Measurements from ENCODE around the gene SIK2.

SIK2 gene

DNA sequence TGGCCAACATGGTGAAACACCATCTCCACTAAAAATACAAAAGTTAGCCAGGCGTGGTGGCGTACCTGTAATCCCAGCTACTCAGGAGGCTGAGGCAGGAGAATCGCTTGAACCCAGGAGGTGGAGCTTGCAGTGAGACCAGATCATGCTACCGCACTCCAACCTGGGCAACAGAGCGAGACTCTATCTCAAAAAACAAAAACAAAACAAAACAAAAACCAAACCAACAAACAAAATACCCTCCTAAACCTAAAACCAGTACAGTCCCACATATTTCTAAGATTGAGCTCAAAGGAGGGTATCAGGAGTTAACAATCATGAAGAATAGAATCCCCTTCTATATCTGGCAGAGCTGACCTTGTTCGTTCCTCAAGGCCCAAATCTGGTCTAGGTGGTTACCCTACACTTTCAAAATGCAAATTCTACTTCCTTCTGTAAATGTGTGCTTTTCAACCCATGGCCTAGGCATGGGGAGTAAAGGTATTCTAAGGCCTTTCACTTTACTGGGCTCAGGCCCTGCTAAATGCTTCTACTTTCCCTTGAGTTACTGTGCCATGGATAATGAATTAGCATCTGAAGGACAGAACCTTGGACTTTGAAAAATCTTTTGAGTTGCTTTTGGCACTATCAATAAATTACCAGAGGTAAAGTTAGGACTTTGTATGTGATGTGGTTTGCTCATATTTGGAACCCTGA, 174.3 kb downstream of the SIK2 start:
- no peak overlapping the region for H3K4me2 ChIP-seq (ENCODE audit: insufficient read depth, low read length)
- TF ChIP-seq EZH2 (IDR thresholded peaks at IDR 0.05; ENCODE audit: borderline replicate concordance, low read depth, low read length, severe bottlenecking): no peak
- TF ChIP-seq, protein P1, sequence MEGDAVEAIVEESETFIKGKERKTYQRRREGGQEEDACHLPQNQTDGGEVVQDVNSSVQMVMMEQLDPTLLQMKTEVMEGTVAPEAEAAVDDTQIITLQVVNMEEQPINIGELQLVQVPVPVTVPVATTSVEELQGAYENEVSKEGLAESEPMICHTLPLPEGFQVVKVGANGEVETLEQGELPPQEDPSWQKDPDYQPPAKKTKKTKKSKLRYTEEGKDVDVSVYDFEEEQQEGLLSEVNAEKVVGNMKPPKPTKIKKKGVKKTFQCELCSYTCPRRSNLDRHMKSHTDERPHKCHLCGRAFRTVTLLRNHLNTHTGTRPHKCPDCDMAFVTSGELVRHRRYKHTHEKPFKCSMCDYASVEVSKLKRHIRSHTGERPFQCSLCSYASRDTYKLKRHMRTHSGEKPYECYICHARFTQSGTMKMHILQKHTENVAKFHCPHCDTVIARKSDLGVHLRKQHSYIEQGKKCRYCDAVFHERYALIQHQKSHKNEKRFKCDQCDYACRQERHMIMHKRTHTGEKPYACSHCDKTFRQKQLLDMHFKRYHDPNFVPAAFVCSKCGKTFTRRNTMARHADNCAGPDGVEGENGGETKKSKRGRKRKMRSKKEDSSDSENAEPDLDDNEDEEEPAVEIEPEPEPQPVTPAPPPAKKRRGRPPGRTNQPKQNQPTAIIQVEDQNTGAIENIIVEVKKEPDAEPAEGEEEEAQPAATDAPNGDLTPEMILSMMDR (IDR thresholded peaks at IDR 0.05; ENCODE audit: borderline replicate concordance, extremely low read depth, low read length, poor library complexity, severe bottlenecking): no peak
- no peak overlapping the region for H3K4me3 ChIP-seq (ENCODE audit: low read depth in 1 of 2, low read length in 2 of 2)

DNA sequence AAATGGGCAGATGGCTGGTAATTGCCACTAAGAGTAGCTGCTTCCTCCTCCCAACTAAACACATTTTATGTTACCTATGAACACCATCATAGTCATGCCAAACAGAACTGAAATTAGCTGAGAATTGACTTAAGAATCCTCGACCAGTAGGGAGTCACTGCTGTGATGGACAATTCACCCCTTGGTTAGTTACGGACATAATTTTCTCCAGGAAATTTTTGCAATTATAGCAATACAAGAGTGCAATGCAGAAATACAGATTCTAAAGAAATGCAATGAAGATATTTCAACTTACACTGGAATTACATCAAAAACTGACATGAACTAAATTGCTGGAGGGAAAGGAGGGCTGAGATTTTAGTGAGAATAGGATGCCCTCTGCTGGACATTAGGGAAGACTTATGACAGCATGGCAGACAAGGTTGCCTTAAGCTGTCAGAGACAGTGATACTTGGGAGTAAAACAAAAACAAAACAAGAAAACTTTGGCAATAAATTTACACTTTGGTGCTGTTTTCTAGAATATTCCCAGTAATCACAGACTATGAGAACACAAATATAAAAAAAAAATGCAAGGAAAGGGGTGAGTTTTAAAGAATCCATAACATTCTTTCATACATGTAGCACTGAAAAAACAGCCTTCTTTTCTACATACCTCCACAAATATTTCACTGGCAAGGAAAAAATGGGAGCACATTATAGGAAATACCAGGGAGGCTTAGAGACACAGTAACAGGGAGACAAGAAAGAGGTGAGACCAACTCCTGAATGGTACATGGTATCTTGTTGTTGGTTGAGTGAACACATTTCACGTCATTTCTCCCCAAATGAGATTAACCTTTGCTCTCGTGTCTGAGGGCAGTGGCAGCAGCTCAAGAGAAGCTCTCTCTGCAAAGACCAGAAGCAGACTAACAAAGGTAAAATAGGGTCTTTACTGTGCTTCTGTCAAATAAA, 175.1 kb downstream of the SIK2 start:
- Histone ChIP-seq H3K27ac (ENCODE audit: low read length) (no peak overlapping the region), H2AFZ (ENCODE audit: low read depth, low read length) (no peak overlapping the region), H4K20me1 (ENCODE audit: insufficient read depth, low read length) (no peaks in the 10 kb centered on the region), H3K9ac (ENCODE audit: low read depth, low read length) (no peak overlapping the region), H3K79me2 (ENCODE audit: insufficient read depth, low read length) (no peaks in the 10 kb centered on the region), H3K4me2 (ENCODE audit: insufficient read depth, low read length) (no peak overlapping the region), H3K9me3 (ENCODE audit: insufficient read depth, low read length, severe bottlenecking) (no peaks in the 10 kb centered on the region), H3K4me1 (ENCODE audit: insufficient read depth, low read length) (no peaks in the 10 kb centered on the region), H3K36me3 (ENCODE audit: insufficient read depth, low read length) (no peaks in the 10 kb centered on the region), H3K27me3 (ENCODE audit: insufficient read depth, low read length, poor library complexity) (no peaks in the 10 kb centered on the region), H3K4me3 (ENCODE audit: low read depth in 1 of 2, low read length in 2 of 2) (no peak overlapping the region)
- TF ChIP-seq, protein P1 (IDR thresholded peaks at IDR 0.05; ENCODE audit: borderline replicate concordance, extremely low read depth, low read length, poor library complexity, severe bottlenecking): peak; percentile 85
- TF ChIP-seq EZH2 (IDR thresholded peaks at IDR 0.05; ENCODE audit: borderline replicate concordance, low read depth, low read length, severe bottlenecking): no peak
- ATAC-seq (ENCODE audit: insufficient read depth, low read depth) (peak; percentile 99), DNase-seq (peak; percentile 32)

More for the DNA sequence above, 174.3 kb downstream of the SIK2 start:
- H3K4me1 ChIP-seq (ENCODE audit: insufficient read depth, low read length): no peaks in the 10 kb centered on the region
- DNase-seq: no peak
- no peaks in the 10 kb centered on the region for H3K9me3 ChIP-seq (ENCODE audit: insufficient read depth, low read length, severe bottlenecking)
- no peak overlapping the region for H2AFZ ChIP-seq (ENCODE audit: low read depth, low read length)
- H3K79me2 ChIP-seq (ENCODE audit: insufficient read depth, low read length): no peaks in the 10 kb centered on the region
- no peak overlapping the region for H3K9ac ChIP-seq (ENCODE audit: low read depth, low read length)
- no peak overlapping the region for H3K27ac ChIP-seq (ENCODE audit: low read length)
- no peaks in the 10 kb centered on the region for H3K27me3 ChIP-seq (ENCODE audit: insufficient read depth, low read length, poor library complexity)
- ATAC-seq (ENCODE audit: insufficient read depth, low read depth): no peak
- H4K20me1 ChIP-seq (ENCODE audit: insufficient read depth, low read length): no peaks in the 10 kb centered on the region
- no peaks in the 10 kb centered on the region for H3K36me3 ChIP-seq (ENCODE audit: insufficient read depth, low read length)

DNA sequence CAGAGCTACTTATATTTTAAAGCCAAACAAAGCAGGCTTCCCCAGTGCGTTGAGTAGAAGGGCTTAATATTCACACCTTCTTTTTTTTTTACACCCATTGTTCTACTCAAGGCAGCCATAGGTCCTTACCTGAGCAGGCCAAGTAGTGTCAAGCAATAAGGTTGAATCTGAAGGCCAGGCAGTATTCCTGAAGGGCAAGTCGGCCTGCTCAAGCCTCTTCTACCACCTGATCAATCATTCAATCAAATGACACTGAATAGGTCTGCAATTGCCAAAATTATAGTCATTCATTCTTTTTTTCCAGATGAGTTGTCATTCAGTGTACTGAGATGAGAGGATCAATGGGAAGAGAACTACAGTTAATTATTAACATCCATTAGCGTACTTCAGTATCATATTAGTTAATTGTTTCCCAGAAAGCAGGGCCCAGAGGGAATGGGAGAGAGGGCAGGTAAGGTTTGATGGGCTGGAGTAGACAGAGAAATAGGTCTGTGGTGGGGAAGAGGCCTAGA, 175.9 kb downstream of the SIK2 start:
- Histone ChIP-seq H3K9ac (ENCODE audit: low read depth, low read length) (no peak overlapping the region), H4K20me1 (ENCODE audit: insufficient read depth, low read length) (no peaks in the 10 kb centered on the region), H3K4me2 (ENCODE audit: insufficient read depth, low read length) (no peak overlapping the region), H3K27ac (ENCODE audit: low read length) (no peak overlapping the region), H3K27me3 (ENCODE audit: insufficient read depth, low read length, poor library complexity) (no peaks in the 10 kb centered on the region), H3K79me2 (ENCODE audit: insufficient read depth, low read length) (no peaks in the 10 kb centered on the region), H3K9me3 (ENCODE audit: insufficient read depth, low read length, severe bottlenecking) (no peaks in the 10 kb centered on the region), H3K4me3 (ENCODE audit: low read depth in 1 of 2, low read length in 2 of 2) (no peak overlapping the region), H3K36me3 (ENCODE audit: insufficient read depth, low read length) (no peaks in the 10 kb centered on the region; the same call in 1 of the 2 replicates), H3K4me1 (ENCODE audit: insufficient read depth, low read length) (no peaks in the 10 kb centered on the region), H2AFZ (ENCODE audit: low read depth, low read length) (no peak overlapping the region)
- no peak for ATAC-seq (ENCODE audit: insufficient read depth, low read depth)
- no peak for DNase-seq
- no peak for TF ChIP-seq EZH2 (IDR thresholded peaks at IDR 0.05; ENCODE audit: borderline replicate concordance, low read depth, low read length, severe bottlenecking)
- TF ChIP-seq, protein P1 (IDR thresholded peaks at IDR 0.05; ENCODE audit: borderline replicate concordance, extremely low read depth, low read length, poor library complexity, severe bottlenecking): no peak

All from DND-41 (cell line).